Psoas muscle (tissue), 8 donors: ENCODE measurements around the gene DTD2. TPM values are rescaled to one million over a fixed set of nuclear protein-coding genes. Genes with fewer than 3 reads are reported as not detected.

Source experiments
- ATAC-seq, 4 donors: fragments of 200-7000 bp; cut with Tn5 transposase; one replicate each; pipeline ENCODE4 v1.9.1; 2020; ENCODE audit warnings: moderate library complexity in 3 of 4, mild to moderate bottlenecking in 2 of 4
- DNase-seq, 2 donors: peaks; one replicate each; pipeline ENCODE4 v3.0.0-alpha.2; 2020
- H3K27ac ChIP-seq: fragments of 200-600 bp; one replicate; pipeline ENCODE4 v1.8.0; 2022
- H3K27me3 ChIP-seq, 3 donors: fragments of 200-600 bp in 1 of 3; one replicate each; pipeline versions ENCODE4 v1.6.1 to v1.8.0; 2013 to 2022; ENCODE audit warnings: low read length in 2 of 3, mild to moderate bottlenecking in 2 of 3, moderate library complexity in 1 of 3; ENCODE audit not compliant: insufficient read depth in 3 of 3
- H3K36me3 ChIP-seq, 2 donors: fragments of 200-600 bp in 1 of 2; one replicate each; pipeline versions ENCODE4 v1.6.1 to v1.8.0; 2013 to 2022; ENCODE audit warnings: low read depth in 1 of 2, mild to moderate bottlenecking in 1 of 2, moderate library complexity in 1 of 2; ENCODE audit not compliant: insufficient read depth in 1 of 2
- H3K4me1 ChIP-seq: fragments of 200-600 bp; one replicate; pipeline ENCODE4 v1.8.0; 2022
- H3K4me3 ChIP-seq: fragments of 200-600 bp; one replicate; pipeline ENCODE4 v1.8.0; 2022; ENCODE audit warnings: mild to moderate bottlenecking
- H3K9me3 ChIP-seq: fragments of 200-600 bp; one replicate; pipeline ENCODE4 v1.8.0; 2022
- WGBS, 3 donors: extraction: QIAGEN DNeasy Blood & Tissue Kit; methylation state at CpG; one replicate each; pipeline versions ENCODE4 v1.1.6 to v1.1.7; 2013; 5-methylcytosine and 5-hydroxymethylcytosine counted together
- intact Hi-C, 2 donors: fragments of 100-400 bp; cut with DNase I; formaldehyde crosslinking; loops; one replicate each; pipeline versions ENCODE4 v1.11.0 to v1.14.2; 2022
- polyA plus RNA-seq, 3 donors: library from polyadenylated mRNA; stranded (reverse); fragments of 200-250 nt; gene quantifications; one replicate each; pipeline ENCODE4 v1.2.3, GENCODE V29; 2013
- total RNA-seq, 4 donors: library from RNA; stranded (reverse); fragmentation: NEBNext Ultra II Directional in 2 of 4; extraction: Animal tissue kit (Norgen Biotek cat#: 25700) in 2 of 4; gene quantifications; one replicate each; pipeline versions ENCODE4 v1.2.1 to v1.2.4, GENCODE V29; 2021 to 2023
- TF ChIP-seq, protein P1 (sequence below): fragments of 200-600 bp; IDR thresholded peaks from one replicate; pipeline ENCODE4 v1.8.0; 2022; ENCODE audit warnings: antibody characterized with exemption
- donor health status: healthy with polysubstance abuse.
- donor health status: DM: no; HTN: no; CAD: no; lungs with moderate emphysema.
- donor health status: Bipolar disorder and iron deficiency.
- donor health status: healthy.
- donor health status: DM: yes; HTN: yes; CAD: no.
- donor health status: DM: no; HTN: no; CAD: no.
- donor health status: DM: no; HTN: no; CAD: no.
- donor health status: DM: yes; HTN: yes; CAD: no.

Gene DTD2
- total and polyA plus RNA-seq, 7 donors = 2.1 to 9.5 (median 4.2) TPM

DNA sequence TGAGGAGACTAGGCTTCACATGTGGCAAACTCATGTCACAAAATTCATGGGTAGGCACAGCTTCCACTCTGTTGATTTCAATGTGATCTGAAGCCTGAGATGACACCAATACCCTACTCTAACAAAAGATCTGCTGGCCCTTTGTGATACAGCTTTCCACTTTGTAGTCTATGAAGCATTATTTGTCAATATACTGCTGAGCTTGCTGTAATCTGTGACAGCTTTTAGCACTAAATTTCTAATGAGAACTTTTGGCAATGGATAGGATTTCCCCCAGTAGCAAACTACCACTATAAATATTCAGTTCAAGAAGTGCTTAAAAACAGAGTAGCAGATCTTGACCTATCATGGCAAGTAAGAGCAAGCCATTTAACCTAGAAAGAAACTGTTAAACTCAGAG is 31.4 kb downstream of the DTD2 start:
- Histone ChIP-seq H3K27ac (no peak overlapping the region), H3K27me3 (no peaks in the 10 kb centered on the region), H3K4me3 (no peak overlapping the region), H3K36me3 (peaks cover 2 to 10% of the 10 kb centered on the region in 2 donors), H3K4me1 (no peaks in the 10 kb centered on the region), H3K9me3 (no peaks in the 10 kb centered on the region)
- ATAC-seq (no peak), DNase-seq (no peak)
- TF ChIP-seq, protein P1, sequence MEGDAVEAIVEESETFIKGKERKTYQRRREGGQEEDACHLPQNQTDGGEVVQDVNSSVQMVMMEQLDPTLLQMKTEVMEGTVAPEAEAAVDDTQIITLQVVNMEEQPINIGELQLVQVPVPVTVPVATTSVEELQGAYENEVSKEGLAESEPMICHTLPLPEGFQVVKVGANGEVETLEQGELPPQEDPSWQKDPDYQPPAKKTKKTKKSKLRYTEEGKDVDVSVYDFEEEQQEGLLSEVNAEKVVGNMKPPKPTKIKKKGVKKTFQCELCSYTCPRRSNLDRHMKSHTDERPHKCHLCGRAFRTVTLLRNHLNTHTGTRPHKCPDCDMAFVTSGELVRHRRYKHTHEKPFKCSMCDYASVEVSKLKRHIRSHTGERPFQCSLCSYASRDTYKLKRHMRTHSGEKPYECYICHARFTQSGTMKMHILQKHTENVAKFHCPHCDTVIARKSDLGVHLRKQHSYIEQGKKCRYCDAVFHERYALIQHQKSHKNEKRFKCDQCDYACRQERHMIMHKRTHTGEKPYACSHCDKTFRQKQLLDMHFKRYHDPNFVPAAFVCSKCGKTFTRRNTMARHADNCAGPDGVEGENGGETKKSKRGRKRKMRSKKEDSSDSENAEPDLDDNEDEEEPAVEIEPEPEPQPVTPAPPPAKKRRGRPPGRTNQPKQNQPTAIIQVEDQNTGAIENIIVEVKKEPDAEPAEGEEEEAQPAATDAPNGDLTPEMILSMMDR = no peak
- intact Hi-C loops = no loop called here

DNA sequence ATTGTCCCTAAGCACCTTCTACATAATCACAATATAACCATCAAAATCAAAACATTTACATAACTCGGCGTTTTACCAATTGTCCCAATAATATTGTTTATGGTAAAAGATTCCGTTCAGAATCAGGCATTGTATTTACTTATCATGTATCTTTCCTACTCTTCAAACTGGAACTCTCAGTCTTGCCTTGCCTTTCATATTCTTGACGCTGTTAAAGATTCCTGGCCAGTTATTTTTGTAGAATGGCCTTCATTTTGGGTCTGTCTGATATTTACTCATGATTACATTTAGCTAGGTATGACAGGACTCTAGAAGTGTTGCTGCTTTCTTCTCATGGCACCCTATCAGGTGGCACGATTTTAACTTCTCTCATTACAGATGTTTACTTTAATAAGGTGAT is 36.1 kb downstream of the DTD2 start:
- TF ChIP-seq, protein P1 = no peak
- 88 to 91% (median 90%) methylated on average over 5 of the region's 5 CpGs for WGBS, 3 donors
- Histone ChIP-seq H3K27me3 (no peaks in the 10 kb centered on the region), H3K4me1 (peaks cover 12% of the 10 kb centered on the region), H3K27ac (peak overlapping the region; percentile 91), H3K4me3 (no peak overlapping the region), H3K36me3 (peaks cover 0 to 2% of the 10 kb centered on the region in 2 donors), H3K9me3 (no peaks in the 10 kb centered on the region)
- intact Hi-C loops = no loop called here
- ATAC-seq (no peak), DNase-seq (no peak)

DNA sequence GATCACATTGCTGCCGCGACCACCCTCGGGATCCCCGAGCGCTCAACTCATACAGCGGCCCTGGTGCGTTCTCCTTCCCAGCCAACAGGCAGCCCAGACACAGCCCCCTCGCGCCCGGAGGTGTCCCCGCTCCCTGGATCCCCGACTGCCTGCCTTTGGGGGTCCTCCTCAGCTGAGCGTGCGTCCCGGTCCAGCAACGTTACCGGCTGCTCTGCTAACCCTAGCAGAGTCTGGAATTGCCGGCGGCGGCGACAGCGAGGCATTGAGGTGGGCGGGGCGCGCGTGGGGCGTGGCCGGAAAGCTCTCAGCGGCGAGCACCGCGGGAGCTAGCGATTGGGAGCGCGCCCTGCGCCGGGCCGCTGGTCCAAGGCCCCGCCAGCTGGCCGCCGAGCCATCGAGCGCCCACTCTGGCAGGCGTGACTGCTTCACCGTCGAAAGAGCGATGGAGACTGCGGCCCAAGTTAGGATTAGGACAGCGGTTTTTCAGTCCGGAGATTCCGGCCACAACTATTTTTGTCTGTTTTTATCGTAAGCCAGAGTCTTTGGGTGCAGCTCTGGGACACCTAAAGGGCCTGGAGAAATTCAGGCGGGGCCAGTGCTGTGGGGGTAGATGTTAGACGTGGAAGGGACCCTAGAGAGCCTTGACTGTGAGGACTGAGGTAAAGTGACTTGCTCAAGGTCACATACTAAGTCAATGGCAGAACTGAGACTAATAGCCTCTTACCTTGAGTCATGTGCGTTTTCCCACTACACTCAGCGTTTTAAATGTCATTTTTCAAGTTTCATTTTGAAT is 36.8 kb downstream of the DTD2 start, which contains the start of gene HEATR5A:
Gene HEATR5A, minus strand, starts transcription at position 232 of the 793 bp plus-strand sequence. CDS start 17,575 bp downstream, outside the sequence.
- TF ChIP-seq, protein P1 = peak; percentile 37
- peaks cover 0 to 2% of the 10 kb centered on the region in 2 donors for H3K36me3 ChIP-seq
- no peaks in the 10 kb centered on the region for H3K9me3 ChIP-seq
- peak within 1 kb of the TSS; percentile 95 for H3K4me3 ChIP-seq
- intact Hi-C loops = no loop called here
- peak within 1 kb of the TSS; percentile 91 for H3K27ac ChIP-seq
- peak; percentile 96 to 98 for DNase-seq
- H3K4me1 ChIP-seq = peaks cover 12% of the 10 kb centered on the region
- H3K27me3 ChIP-seq = no peaks in the 10 kb centered on the region
- peak; percentile 97 to 99 (median 98) for ATAC-seq
- 2% methylated on average over 56 of the region's 56 CpGs for WGBS, 3 donors

DNA sequence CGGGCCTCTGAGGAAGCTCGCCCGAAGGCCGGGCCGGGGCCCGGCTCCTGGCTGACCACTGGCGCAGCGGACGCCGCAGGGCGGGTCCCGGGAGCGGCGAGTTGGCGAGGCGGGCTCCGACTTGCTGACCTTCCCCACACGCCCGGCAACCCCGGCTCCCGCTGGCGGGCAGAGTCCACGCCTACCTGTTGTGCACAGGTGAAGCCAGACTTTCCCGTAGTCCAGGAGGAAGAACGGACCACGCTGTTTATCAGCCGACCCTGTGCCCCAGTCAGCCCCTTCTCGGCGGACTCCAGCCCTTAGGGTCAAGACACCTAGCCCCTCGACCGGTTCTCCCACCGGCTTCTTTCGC is 37.4 kb downstream of the DTD2 start:
- 0 to 1% (median 0%) methylated on average over 18 to 33 of the region's 33 CpGs for WGBS, 3 donors
- peak; percentile 67 to 81 (median 73) for ATAC-seq
- Histone ChIP-seq H3K27me3 (no peaks in the 10 kb centered on the region), H3K9me3 (no peaks in the 10 kb centered on the region), H3K4me1 (peaks cover 12% of the 10 kb centered on the region), H3K27ac (peak overlapping the region; percentile 91), H3K36me3 (peaks cover 0 to 2% of the 10 kb centered on the region in 2 donors), H3K4me3 (peak overlapping the region; percentile 95)
- peak; percentile 65 to 80 for DNase-seq
- intact Hi-C loops = loop anchor here in 1 of 2 donors (5.0 kb wide), 1 partner anchor 37 kb away; the partner anchor contains the start of gene DTD2
- TF ChIP-seq, protein P1 = no peak
